HG02852 (cell line): ENCODE measurements around the gene FBXO36.
"Not testable (repeated sequence)": the region's sequence is repeated elsewhere in the genome, so short reads cannot be mapped to it uniquely, and the experiment has no call there.

Source experiments
- ATAC-seq: cut with Tn5 transposase; IDR thresholded peaks from one replicate; pipeline ENCODE4 v1.9.1; 2021; ENCODE audit warnings: mild to moderate bottlenecking, moderate library complexity; ENCODE audit not compliant: unreplicated experiment

Gene FBXO36

GRCh38 chr2:229956491-229956890, 34.2 kb downstream of the FBXO36 start:
- no peak for ATAC-seq

GRCh38 chr2:229963596-229963995, 41.3 kb downstream of the FBXO36 start:
- not testable (repeated sequence) for ATAC-seq

DNA sequence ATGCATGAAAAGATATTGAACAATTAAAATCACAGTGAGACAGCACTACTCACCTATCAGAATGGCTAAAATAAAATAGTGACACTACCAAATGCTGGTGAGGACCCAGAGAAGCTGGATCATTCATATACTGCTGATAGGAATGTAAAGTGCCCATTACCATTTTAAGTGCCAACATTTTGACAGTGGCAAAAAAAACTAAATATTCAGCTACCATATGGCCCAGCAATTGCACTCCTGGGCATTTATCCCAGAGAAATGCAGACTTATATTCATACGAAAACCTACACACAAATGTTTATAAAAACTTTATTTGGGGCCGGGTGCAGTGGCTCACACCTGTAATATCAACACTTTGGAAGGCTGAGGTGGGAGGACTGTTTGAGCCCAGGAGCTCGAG, 47.6 kb downstream of the FBXO36 start:
- no peak for ATAC-seq

GRCh38 chr2:229970406-229970805, 48.1 kb downstream of the FBXO36 start:
- no peak for ATAC-seq

GRCh38 chr2:229971298-229971790, 49.0 kb downstream of the FBXO36 start:
- no peak for ATAC-seq

GRCh38 chr2:229974266-229974665, 52.0 kb downstream of the FBXO36 start:
- ATAC-seq, result no peak

DNA sequence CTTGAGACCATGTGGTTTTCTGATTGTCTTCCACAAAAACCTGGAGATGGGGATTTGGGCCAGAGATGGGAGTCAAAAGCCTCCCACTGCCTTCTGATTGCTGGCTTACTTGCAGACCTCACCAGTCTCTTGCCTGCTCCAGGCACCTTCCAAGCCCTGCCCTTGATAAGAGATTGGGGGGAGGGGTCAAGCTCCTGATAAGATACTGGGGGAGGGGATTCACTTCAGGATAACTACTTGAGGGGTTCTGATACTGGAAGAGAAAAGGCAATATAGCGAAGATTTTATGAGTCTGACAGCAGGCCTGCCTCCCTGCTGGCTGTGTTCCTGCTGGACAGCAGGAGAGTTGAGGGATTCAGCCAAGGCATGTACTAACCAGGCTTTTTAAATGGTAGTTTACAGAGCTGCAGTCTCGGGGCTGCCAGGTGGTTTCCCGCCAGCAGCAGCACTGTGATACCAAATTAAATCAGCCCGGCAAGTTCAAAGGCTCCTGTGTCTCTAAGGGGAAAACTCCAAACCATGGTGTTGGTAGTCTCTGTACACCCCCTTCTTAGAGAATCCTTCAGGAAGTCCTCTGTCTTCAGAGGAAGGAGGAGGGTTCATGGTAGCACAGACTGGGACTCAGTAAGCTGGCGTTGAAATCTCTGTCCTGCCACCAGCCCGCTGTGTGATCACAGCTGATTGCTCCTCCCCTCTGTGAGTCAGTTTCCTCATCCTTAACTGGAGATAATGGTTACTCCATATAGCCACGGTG, 58.3 kb downstream of the FBXO36 start:
- ATAC-seq, result peak; percentile 57

DNA sequence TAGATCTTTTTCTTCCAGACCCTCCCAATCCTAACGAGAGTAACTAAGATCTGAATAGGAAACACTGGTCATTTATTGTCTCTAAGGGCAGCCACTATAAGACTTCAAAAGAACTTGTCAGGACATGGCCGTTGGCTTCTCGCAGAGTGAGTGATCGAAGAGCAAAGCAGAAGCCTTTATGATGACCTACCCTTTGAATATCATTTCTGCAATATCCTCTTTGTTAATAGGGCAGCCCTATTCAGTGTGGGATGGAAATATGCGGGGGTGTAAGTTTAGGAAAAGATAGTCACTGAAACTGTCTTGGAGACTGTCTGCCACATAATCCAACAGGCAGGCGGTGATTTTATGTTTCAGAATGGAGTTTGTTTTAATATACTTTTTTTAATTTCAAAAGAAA, 70.9 kb downstream of the FBXO36 start:
- no peak for ATAC-seq

GRCh38 chr2:229996320-229996719, 74.0 kb downstream of the FBXO36 start:
- ATAC-seq, result no peak

DNA sequence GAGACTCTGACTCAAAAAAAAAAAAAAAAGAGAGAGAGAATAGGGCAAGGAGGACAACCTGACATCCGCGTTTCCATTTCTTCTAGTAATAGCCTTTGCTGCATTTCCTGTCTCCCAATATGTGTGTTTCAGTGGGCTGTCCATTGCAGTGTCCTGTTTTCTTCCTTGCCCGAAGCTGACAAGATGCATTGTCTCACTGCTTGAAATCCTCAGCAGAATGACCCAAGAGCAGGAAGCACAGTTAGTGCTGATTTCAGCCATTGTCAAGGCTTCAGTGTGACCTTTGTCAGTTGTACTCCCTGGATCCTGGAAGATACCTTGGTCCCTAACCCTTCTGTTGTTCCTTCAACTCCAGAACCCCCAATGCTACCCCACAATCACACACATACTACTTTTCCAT, 75.3 kb downstream of the FBXO36 start:
- ATAC-seq, result no peak

- ATAC-seq, result peak; percentile 96
These were observed 78.0 kb downstream of the FBXO36 start for GRCh38 chr2:230000118-230000841.

DNA sequence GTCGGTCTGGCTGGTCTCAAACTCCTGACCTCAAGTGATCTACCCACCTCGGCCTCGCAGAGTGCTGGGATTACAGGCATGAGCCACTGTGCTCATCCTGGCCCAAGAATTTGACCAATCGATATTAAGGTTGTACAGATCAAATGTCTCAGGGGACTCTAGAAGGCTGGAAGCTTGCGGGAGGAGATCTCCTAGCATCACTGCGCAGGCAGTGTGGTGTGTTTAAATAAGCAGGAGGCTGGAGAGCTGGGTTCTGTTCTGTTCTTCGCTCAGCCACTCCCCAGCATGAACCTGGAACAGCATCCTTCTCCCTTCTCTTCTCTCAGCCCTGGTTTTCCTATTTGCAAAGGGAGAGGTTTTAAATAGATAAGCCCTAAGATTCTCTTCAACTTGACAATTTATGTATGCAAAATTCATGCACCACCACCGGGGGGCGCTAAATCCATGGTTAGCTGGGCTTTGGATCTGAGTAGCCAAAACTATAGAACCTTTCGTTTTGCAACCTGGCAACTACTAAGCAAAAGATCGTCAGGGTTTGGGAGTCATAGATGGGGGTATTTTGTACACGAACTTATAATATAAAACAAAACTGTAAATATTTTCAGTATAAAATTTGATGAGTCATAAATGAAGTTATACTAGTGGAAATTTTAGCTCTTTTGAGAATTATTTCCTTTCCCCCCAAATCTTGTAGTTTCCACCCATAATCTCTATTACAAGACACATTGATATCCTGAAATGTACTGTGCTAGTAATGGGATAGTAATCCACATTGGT, 85.8 kb downstream of the FBXO36 start:
- ATAC-seq, result peak; percentile 55

- ATAC-seq, result no peak
These were observed 86.4 kb downstream of the FBXO36 start for GRCh38 chr2:230008708-230009066.

DNA sequence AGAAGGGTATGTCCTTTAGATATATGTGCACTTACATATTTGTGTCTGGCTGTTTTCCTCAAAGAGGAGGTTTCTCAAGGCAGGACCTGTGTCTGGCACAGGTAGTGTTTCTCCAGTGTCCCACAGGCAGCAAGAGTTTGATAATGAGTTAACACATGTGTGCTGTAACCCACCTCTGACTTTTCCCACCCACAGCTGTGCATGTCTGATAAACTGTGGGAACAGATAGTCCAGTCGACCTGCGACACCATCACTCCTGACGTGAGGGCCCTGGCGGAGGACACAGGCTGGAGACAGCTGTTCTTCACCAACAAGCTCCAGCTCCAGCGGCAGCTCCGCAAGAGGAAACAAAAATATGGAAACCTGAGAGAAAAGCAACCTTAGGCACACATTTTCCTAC, 88.2 kb downstream of the FBXO36 start:
- no peak for ATAC-seq

GRCh38 chr2:230011617-230012016, 89.3 kb downstream of the FBXO36 start:
- ATAC-seq, result no peak

DNA sequence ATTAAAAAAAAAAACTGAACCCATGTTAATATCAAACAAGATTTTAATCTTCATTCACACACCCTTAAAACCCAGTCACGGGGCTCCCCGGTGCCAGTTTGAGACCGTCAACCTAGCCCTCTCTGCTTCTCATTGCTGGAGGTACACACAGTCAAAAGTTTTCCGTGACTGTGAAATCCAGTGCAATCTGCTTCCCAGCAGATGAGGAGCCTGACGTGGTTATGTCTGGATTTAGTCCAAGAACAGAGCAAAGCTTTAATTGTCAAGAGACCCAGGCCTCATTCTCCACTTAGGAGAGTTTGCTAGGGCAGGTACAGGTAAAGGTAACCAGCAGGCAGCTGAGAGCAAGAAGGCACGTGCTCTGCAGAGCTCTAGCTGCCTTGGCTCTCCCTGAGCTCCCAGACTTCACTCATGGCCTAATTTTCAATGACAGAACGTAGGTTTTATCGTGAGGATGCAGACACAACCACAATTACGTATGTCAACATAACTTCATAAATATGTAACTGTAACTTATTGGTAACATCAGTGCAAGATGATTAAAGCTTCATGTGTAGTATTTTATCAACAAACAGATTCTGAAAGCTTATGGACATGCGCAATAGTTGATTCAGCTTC, 90.1 kb downstream of the FBXO36 start:
- ATAC-seq, result no peak

DNA sequence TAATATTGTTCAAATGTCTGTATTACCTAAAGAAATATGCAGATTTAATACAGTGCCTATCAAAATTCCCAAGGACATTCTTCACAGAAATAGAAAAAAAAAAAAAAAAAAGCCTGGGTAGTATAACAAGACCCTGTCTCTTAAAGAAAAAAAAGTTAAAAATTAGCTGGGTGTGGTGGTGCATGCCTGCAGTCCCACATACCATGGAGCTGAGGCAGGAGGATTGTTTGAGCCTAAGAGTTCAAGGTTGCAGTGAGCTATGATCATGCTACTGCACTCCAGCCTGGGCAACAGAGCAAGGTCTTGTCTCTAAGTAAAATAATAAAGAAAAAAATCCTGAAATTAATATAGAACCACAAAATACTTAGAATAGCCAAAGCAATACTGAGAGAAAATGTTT, 94.5 kb downstream of the FBXO36 start:
- ATAC-seq, result no peak

DNA sequence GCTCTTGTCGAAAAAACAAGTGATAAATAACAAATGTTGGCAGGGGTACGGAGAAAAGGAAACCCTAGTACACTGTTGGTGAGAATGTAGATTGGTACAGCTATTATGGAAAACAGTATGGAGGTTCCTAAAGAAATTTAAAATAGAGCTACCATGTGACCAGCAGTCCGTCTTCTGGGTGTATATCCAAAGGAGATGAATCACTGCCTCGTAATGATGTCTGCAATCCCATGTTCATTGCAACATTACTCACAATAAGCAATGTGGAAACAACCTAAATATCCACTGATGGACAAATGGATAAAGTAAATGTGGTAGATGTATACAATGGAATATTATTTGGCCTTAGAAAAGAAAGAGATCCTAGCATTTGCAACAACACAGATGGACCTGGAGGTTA, 95.8 kb downstream of the FBXO36 start:
- ATAC-seq, result no peak

DNA sequence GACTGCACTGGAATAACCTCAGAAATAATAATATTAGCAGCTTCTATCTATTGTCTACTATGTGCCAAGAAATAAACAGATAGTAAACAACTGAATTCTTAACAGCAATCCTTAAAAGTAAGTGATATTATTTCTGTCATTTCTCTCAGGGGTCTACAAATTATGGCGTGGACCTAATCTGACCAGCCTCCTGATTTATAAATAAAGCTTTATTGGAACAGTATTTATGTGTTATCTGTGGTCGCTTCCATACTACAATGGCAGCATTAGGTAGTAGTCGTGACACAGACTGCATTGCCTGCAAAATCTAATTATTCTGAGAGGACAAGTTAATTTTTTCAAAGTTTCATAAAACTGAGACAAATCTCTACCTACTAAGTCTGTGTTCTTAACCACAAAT, 97.4 kb downstream of the FBXO36 start:
- no peak for ATAC-seq

GRCh38 chr2:230023313-230023712, 101.0 kb downstream of the FBXO36 start:
- ATAC-seq, result no peak

DNA sequence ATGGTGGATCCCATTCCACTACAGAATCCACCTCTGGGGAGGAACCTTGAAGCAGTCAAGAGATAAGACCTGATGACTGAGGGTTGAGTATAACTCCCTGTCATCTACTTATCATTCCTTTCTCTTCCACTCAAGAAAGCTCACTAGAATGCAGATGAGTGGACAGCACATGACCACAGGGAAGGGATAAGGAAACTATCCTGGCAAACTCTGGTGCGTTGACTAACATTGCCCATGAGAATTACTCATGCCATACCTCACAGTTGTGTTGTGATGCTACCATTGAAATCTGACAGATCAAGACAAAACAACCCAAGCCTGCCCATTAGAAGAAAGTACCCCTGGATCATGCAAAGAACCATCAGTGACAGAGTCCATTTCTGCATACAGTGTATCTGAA, 119.9 kb downstream of the FBXO36 start:
- ATAC-seq, result no peak
